GM12891 (cell line): ENCODE measurements around the gene KCTD8.

Experiments
- POLR2A ChIP-seq: IDR thresholded peaks from 2 replicates; pipeline ENCODE4 v1.6.1; 2011; ENCODE audit warnings: low read depth, low read length, control low read depth
- POLR2AphosphoS5 ChIP-seq: IDR thresholded peaks from 2 replicates; pipeline ENCODE4 v1.6.1; 2011; ENCODE audit warnings: low read depth, low read length, control low read depth

DNA sequence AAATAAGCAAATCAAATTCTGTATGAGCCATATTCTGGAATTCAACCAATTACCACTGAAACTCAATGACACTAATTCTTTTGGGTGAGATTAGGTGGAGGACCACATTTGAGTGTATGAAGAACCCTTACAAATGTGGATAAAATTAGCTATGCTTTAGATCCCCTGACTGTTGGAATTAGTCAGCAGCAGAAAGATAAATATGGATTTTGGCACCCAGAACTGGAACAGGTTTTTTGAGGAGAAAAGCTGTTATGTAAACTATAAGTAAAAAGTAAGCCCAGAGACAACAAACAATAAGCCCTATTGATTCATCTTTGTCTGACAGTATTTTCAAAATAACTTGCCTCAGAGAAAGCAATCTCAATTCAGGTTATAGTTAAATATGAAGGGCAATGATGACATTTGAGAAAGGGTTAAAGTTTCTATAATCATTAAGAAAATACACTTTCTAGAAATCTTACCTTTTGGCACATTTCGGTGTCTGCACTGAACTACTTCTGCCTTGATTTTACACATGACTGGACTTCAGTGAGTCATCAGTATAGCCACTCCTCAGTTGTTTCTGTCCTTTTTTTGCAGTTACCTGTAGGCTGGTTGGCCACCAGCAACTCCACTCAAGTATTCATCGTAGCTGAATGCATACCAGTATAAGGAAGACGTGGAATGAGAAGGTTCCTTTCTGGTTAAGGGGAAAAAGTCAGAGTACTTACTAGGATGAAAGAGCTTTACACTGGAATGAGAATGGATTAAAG is 80.0 kb downstream of the KCTD8 start:
- TF ChIP-seq POLR2A (no peak), POLR2AphosphoS5 (no peak)
